GM23248 (cell line): ENCODE results near the gene RNASET2.

Source experiments
- EZH2 ChIP-seq: fragments of 200-600 bp; sonication (generic); IDR thresholded peaks from 2 replicates; pipeline ENCODE4 v1.6.1; 2018; ENCODE audit warnings: antibody characterized with exemption, mild to moderate bottlenecking; ENCODE audit not compliant: insufficient read depth, poor library complexity, severe bottlenecking
- EZH2phosphoT487 ChIP-seq: fragments of 200-600 bp; sonication (generic); IDR thresholded peaks from 2 replicates; pipeline ENCODE4 v1.6.1; 2018; ENCODE audit warnings: antibody characterized with exemption, moderate library complexity, mild to moderate bottlenecking, low read depth; ENCODE audit not compliant: insufficient read depth

GRCh38 chr6:166987448-166987847 lies 31.1 kb upstream of the RNASET2 start:
- TF ChIP-seq EZH2 (no peak), EZH2phosphoT487 (no peak)
